Measurements from ENCODE around the gene GRIN2A. TPM values are rescaled to one million over a fixed set of nuclear protein-coding genes. Genes with fewer than 3 reads are reported as not detected.

Gene GRIN2A
- total and polyA plus RNA-seq, 5 donors = 2.1 to 7.6 (median 4.5) TPM

GRCh38 chr16:10003486-10003885 lies 178.7 kb downstream of the GRIN2A start:
- peak in 1 of 2 donors; percentile 42 for ATAC-seq
- 46% methylated on average over 2 of the region's 2 CpGs for WGBS
- H3K27ac ChIP-seq (ENCODE audit: low read length) = no peak overlapping the region
- H3K4me1 ChIP-seq (ENCODE audit: control insufficient read depth, insufficient read depth, low read length) = no peaks in the 10 kb centered on the region
- intact Hi-C loops (cut with DNase I) = no loop called here
- no peaks in the 10 kb centered on the region for H3K9me3 ChIP-seq (ENCODE audit: control insufficient read depth, low read length)
- H3K27me3 ChIP-seq (ENCODE audit: control insufficient read depth, insufficient read depth) = no peaks in the 10 kb centered on the region
- DNase-seq = no peak
- H3K4me3 ChIP-seq (ENCODE audit: low read length) = no peak overlapping the region

GRCh38 chr16:10001258-10001775 lies 180.9 kb downstream of the GRIN2A start:
- no peaks in the 10 kb centered on the region for H3K9me3 ChIP-seq (ENCODE audit: control insufficient read depth, low read length)
- 50% methylated on average over 2 of the region's 2 CpGs for WGBS
- intact Hi-C loops (cut with DNase I) = no loop called here

GRCh38 chr16:9996221-9996620 lies 186.0 kb downstream of the GRIN2A start:
- intact Hi-C loops (cut with DNase I) = no loop called here
- Histone ChIP-seq H3K27ac (ENCODE audit: low read length) (no peak overlapping the region), H3K4me1 (ENCODE audit: control insufficient read depth, insufficient read depth, low read length) (no peaks in the 10 kb centered on the region), H3K4me3 (ENCODE audit: low read length) (no peak overlapping the region), H3K9me3 (ENCODE audit: control insufficient read depth, low read length) (no peaks in the 10 kb centered on the region), H3K27me3 (ENCODE audit: control insufficient read depth, insufficient read depth) (no peaks in the 10 kb centered on the region)
- 55% methylated on average over 5 of the region's 5 CpGs for WGBS
- DNase-seq = no peak
- no peak for ATAC-seq

More at GRCh38 chr16:10001258-10001775, 180.9 kb downstream of the GRIN2A start:
- H3K4me3 ChIP-seq (ENCODE audit: low read length) = no peak overlapping the region
- no peaks in the 10 kb centered on the region for H3K4me1 ChIP-seq (ENCODE audit: control insufficient read depth, insufficient read depth, low read length)
- H3K27me3 ChIP-seq (ENCODE audit: control insufficient read depth, insufficient read depth) = no peaks in the 10 kb centered on the region
- DNase-seq (no peak), ATAC-seq (no peak)
- no peak overlapping the region for H3K27ac ChIP-seq (ENCODE audit: low read length)

- H3K9me3 ChIP-seq (ENCODE audit: control insufficient read depth, low read length) = no peaks in the 10 kb centered on the region
- 85% methylated on average over 7 of the region's 7 CpGs for WGBS
- no peak overlapping the region for H3K27ac ChIP-seq (ENCODE audit: low read length)
- H3K4me3 ChIP-seq (ENCODE audit: low read length) = no peak overlapping the region
- H3K27me3 ChIP-seq (ENCODE audit: control insufficient read depth, insufficient read depth) = no peaks in the 10 kb centered on the region
- intact Hi-C loops (cut with DNase I) = no loop called here
- DNase-seq (no peak), ATAC-seq (no peak)
- no peaks in the 10 kb centered on the region for H3K4me1 ChIP-seq (ENCODE audit: control insufficient read depth, insufficient read depth, low read length)
These were observed 189.8 kb downstream of the GRIN2A start for GRCh38 chr16:9992441-9992840.

GRCh38 chr16:9980981-9981380 lies 201.2 kb downstream of the GRIN2A start:
- no peak for DNase-seq
- Histone ChIP-seq H3K4me1 (ENCODE audit: control insufficient read depth, insufficient read depth, low read length) (no peaks in the 10 kb centered on the region), H3K27ac (ENCODE audit: low read length) (no peak overlapping the region), H3K27me3 (ENCODE audit: control insufficient read depth, insufficient read depth) (no peaks in the 10 kb centered on the region), H3K9me3 (ENCODE audit: control insufficient read depth, low read length) (no peaks in the 10 kb centered on the region), H3K4me3 (ENCODE audit: low read length) (no peak overlapping the region)
- no peak for ATAC-seq
- intact Hi-C loops (cut with DNase I) = no loop called here
- WGBS = 33% methylated on average over 1 of the region's 1 CpG

GRCh38 chr16:9978160-9978725 lies 204.0 kb downstream of the GRIN2A start:
- H3K4me3 ChIP-seq (ENCODE audit: low read length) = no peak overlapping the region
- H3K9me3 ChIP-seq (ENCODE audit: control insufficient read depth, low read length) = no peaks in the 10 kb centered on the region
- H3K27me3 ChIP-seq (ENCODE audit: control insufficient read depth, insufficient read depth) = no peaks in the 10 kb centered on the region
- no peaks in the 10 kb centered on the region for H3K4me1 ChIP-seq (ENCODE audit: control insufficient read depth, insufficient read depth, low read length)
- intact Hi-C loops (cut with DNase I) = no loop called here
- no peak for ATAC-seq
- DNase-seq = no peak
- WGBS = 71% methylated on average over 2 of the region's 2 CpGs
- H3K27ac ChIP-seq (ENCODE audit: low read length) = no peak overlapping the region

GRCh38 chr16:9977333-9977897 lies 204.8 kb downstream of the GRIN2A start:
- Histone ChIP-seq H3K4me3 (ENCODE audit: low read length) (no peak overlapping the region), H3K9me3 (ENCODE audit: control insufficient read depth, low read length) (no peaks in the 10 kb centered on the region), H3K27ac (ENCODE audit: low read length) (no peak overlapping the region), H3K27me3 (ENCODE audit: control insufficient read depth, insufficient read depth) (no peaks in the 10 kb centered on the region), H3K4me1 (ENCODE audit: control insufficient read depth, insufficient read depth, low read length) (no peaks in the 10 kb centered on the region)
- intact Hi-C loops (cut with DNase I) = no loop called here
- DNase-seq (no peak), ATAC-seq (no peak)
- WGBS = 85% methylated on average over 7 of the region's 7 CpGs

- intact Hi-C loops (cut with DNase I) = no loop called here
- H3K27ac ChIP-seq (ENCODE audit: low read length) = no peak overlapping the region
- H3K9me3 ChIP-seq (ENCODE audit: control insufficient read depth, low read length) = no peaks in the 10 kb centered on the region
- no peaks in the 10 kb centered on the region for H3K27me3 ChIP-seq (ENCODE audit: control insufficient read depth, insufficient read depth)
- ATAC-seq (no peak), DNase-seq (no peak)
- WGBS = 73% methylated on average over 9 of the region's 9 CpGs
- H3K4me1 ChIP-seq (ENCODE audit: control insufficient read depth, insufficient read depth, low read length) = no peaks in the 10 kb centered on the region
- H3K4me3 ChIP-seq (ENCODE audit: low read length) = no peak overlapping the region
These were observed 205.6 kb downstream of the GRIN2A start for GRCh38 chr16:9976601-9977000.

GRCh38 chr16:9971907-9972306 lies 210.3 kb downstream of the GRIN2A start:
- WGBS = 61% methylated on average over 2 of the region's 2 CpGs
- no peak for DNase-seq
- ATAC-seq = no peak
- H3K27ac ChIP-seq (ENCODE audit: low read length) = no peak overlapping the region
- H3K4me3 ChIP-seq (ENCODE audit: low read length) = no peak overlapping the region
- no peaks in the 10 kb centered on the region for H3K9me3 ChIP-seq (ENCODE audit: control insufficient read depth, low read length)
- H3K4me1 ChIP-seq (ENCODE audit: control insufficient read depth, insufficient read depth, low read length) = no peaks in the 10 kb centered on the region
- H3K27me3 ChIP-seq (ENCODE audit: control insufficient read depth, insufficient read depth) = no peaks in the 10 kb centered on the region
- intact Hi-C loops (cut with DNase I) = no loop called here

- Histone ChIP-seq H3K27me3 (ENCODE audit: control insufficient read depth, insufficient read depth) (no peaks in the 10 kb centered on the region), H3K4me3 (ENCODE audit: low read length) (no peak overlapping the region), H3K4me1 (ENCODE audit: control insufficient read depth, insufficient read depth, low read length) (no peaks in the 10 kb centered on the region), H3K27ac (ENCODE audit: low read length) (no peak overlapping the region), H3K9me3 (ENCODE audit: control insufficient read depth, low read length) (no peaks in the 10 kb centered on the region)
- no peak for DNase-seq
- WGBS = 76% methylated on average over 1 of the region's 1 CpG
- intact Hi-C loops (cut with DNase I) = no loop called here
- no peak for ATAC-seq
These were observed 211.4 kb downstream of the GRIN2A start for GRCh38 chr16:9970796-9971195.

- WGBS = 50% methylated on average over 2 of the region's 2 CpGs
- no peak for ATAC-seq
- intact Hi-C loops (cut with DNase I) = no loop called here
These were observed 212.0 kb downstream of the GRIN2A start for GRCh38 chr16:9970244-9970643.

More at GRCh38 chr16:9970244-9970643, 212.0 kb downstream of the GRIN2A start:
- DNase-seq = no peak
- no peak overlapping the region for H3K27ac ChIP-seq (ENCODE audit: low read length)
- H3K4me3 ChIP-seq (ENCODE audit: low read length) = no peak overlapping the region
- no peaks in the 10 kb centered on the region for H3K9me3 ChIP-seq (ENCODE audit: control insufficient read depth, low read length)
- H3K27me3 ChIP-seq (ENCODE audit: control insufficient read depth, insufficient read depth) = no peaks in the 10 kb centered on the region
- H3K4me1 ChIP-seq (ENCODE audit: control insufficient read depth, insufficient read depth, low read length) = no peaks in the 10 kb centered on the region

All from right cardiac atrium (tissue), 5 donors.